Stimulated activated CD8-positive, alpha-beta memory T cell treated with anti-CD3 and anti-CD28 coated beads, Interleukin-12 subunit alpha, Interleukin-12 subunit beta, amount 100 ng/mL, for 1 hour (primary cell): ENCODE data around the gene GSTO2.
A peak's percentile ranks its signal among the peaks of the same experiment; 100 is the strongest.

Source experiments
- DNase-seq: peaks from one replicate; pipeline ENCODE4 v3.0.0-alpha.2; 2020; ENCODE audit warnings: low read depth

The GSTO2 gene

DNA sequence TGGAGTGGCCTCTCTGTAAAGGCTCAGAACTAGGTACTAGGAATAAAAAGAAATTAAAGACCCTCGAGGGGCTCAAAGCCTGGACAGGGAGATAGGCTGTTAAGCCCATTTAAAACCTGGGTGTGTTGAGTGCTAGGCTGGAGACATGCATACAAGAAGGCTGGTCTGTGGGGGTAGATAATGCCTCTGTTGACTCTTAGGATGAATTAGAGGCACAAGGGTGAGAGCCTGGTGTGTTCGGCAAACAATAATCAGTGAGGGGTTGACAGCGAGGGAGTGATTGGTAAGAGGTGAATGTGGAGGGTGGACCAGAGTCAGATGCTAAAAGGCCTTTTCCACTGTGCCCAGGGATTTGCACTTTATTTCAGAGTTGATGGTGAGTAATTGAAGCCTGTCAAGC is 12.7 kb downstream of the GSTO2 start:
- DNase-seq: no peak

- no peak for DNase-seq
These were observed 15.9 kb downstream of the GSTO2 start for GRCh38 chr10:104284846-104285245.

DNA sequence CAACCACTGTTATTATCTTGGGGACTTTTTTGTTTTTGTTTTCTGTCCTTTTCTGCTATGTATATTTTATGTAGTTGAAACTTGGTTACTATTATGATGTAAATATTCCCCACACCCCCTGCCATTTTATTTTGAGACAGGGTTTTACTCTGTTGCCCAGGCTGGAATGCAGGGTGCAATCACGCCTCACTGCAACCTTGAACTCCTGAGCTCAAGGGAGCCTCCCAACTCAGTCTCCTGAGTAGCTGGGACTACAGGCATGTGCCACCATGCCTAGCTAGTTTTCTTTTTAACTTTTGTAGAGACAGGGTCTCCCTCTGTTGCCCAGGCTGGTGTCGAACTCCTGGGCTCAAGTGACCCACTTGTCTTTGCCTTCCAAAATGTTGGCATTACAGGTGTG is 18.0 kb downstream of the GSTO2 start:
- DNase-seq: no peak

DNA sequence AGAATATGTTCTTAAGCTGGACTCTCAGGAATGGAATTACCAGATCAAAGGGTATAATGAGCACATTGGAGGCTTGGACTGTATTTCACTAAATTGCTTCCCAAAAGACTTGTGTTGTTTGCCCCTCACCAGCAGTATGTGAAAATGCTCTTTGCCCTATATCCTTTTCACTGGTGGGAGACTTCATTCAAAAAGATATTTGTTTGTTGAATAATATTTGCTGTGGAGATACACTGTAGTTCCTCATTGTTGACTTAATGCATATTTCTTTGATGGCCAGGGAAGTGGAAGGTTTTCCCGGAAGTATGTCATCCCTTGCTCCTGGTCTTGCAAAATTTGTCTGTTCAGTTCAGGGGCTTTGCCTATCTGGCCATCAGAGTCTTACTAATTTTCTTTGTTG is 19.4 kb downstream of the GSTO2 start:
- no peak for DNase-seq

DNA sequence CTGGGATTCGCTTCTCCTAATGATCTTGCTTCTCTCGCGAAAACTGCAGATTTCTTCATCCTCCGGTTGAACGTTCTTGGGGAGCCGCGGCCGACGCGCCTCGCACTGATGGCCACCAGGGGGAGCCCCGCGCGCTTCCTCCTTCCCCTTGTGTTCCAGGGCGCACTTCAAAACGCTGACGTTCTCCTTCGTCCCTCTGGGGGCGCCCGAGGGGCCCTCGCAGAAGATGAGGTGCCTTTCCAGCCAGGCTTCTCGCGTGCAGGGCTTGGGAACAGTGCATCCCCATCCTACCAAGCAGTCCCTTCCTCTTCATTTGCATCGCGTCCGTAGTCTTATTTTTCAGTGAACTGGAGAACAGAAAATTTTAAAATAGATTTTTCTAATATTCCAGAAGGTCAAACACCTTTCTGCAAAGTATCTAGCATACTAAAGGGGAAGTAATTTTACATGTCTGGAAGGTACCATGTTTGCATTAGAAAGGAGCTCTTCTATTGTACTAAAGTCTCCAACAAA is 22.5 kb downstream of the GSTO2 start:
- DNase-seq: peak; percentile 86

GRCh38 chr10:104293011-104293410 is 24.0 kb downstream of the GSTO2 start:
- no peak for DNase-seq

DNA sequence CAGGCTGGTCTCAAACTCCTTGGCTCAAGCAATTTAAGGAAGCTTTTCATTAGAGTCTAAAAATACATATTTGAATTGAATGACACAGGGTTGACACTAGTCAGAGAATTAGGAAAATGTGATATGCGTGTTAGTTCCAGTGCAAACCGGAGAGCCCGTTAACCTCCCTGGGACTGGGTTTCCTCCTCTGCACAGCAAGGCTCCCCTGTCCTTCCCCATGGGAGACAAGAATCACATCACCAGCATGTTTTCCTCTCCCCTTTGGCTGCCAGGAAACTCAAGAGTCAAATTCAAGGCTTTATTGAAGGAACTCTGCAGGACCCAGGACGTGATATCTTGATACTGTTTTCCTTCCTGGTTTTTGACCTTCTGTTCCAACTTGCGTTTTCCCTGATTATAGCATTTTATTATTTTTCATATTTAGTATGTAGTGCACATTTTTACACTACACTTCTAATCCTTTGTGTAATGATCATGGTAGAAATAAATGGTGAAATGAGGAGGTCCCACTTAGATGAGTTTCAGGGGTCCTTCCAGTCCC is 24.9 kb downstream of the GSTO2 start:
- no peak for DNase-seq

DNA sequence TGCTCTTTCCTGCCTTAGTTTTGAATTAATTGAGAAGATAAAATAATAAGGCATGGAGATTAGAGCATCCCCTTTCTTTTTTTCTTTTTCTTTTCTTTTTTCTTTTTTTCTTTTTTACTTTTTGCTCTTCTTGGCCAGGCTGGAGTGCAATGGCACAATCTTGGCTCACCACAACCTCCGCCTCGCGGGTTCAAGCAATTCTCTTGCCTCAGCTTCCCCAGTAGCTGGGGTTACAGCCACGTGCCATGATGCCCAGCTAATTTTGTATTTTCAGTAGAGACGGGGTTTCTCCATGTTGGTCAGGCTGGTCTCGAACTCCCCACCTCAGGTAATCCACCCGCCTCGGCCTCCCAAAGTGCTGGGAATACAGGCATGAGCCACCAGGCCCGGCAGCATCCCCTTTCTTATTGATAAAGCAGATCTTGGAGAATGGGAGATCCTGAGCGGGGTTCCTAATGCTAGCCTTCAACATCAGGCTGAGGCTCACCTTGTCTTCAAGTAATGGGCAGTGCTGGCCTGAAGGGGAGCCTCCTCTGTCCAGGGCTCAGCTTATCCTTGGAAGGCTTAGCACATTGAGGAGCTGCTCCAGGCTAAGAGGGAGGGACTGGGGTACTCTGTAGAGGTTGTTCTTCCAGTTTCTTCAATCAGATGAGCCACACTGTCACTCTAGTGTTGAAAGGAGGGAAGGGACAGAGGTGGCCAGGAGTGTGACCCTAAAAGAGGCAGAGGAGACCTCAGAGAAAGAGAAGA is 27.9 kb downstream of the GSTO2 start:
- no peak for DNase-seq

DNA sequence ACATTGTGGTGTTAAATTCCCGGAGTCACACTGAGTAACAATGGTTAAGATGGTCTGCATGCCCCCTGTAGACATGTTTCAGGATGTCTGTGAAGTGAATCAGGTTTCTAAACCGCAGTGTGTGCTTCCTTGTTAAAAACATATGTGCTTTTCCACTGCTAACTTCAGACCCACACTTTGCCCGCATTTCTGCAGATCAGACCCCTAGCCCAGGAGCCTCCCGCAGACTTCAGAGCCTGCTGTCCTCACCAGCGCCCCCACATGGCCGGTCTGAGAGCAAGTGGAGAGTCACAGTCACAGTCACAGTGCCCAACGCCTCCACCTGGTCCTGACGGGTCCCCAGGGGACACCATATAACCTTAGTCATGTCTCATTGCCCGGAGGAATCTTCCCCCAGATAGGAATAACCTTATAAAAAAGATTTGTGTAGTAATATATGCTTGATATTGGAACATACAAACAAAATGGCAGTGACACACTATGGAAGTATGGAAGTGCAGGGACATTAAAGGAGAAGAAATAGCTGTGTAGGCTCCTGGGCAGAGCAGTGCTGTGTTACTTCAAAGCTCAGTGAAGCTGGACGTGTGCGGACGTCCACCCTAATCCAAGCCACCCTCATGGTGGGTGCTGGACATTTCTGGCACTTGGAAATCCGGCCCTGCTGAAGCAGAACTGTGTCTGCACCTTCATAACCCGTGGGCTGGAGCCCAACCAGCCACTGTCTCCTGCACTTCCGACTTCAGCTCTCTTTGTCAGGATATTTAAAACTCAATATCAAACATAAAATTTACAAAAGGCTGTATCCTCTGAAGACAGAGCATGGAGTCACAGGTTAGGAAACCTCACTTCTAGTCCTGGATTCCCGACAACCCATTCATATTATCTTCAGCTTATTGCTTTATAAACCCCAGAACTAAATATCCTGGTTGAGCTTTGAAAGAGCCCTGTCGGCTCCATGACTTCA is 29.0 kb downstream of the GSTO2 start:
- no peak for DNase-seq

DNA sequence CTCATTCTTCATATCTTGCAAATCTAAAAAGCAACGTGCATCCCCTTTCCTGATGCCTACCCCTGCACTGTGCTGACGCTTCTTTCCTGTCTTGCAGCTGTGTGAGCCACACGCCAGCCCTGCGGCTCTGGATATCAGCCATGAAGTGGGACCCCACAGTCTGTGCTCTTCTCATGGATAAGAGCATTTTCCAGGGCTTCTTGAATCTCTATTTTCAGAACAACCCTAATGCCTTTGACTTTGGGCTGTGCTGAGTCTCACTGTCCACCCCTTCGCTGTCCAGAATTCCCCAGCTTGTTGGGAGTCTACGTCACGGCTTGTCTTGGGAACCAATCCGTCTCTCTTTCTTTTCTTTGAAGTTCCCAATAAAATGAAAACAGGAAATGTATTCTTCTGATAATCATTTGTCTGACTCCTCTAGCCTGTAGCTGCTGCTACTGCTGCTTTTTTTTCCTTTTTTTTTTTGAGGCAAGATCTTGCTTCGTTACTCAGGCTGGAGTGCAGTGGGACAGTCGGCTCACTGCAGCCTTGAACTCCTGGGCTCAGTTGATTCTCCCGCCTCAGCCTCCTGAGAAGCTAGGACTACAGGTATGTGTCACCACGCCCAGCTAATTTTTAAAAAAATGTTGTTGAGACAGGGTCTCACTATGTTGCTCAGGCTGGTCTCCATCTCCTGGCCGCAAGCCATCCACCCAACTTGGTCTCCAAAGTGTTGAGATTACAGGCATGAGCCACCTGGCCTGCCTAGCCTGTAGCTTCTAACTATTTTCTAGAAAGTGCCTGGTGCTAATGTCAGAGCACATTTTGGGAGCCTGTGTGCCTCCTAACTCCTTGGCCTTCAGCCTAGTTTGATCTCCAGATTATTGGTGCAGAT is 30.3 kb downstream of the GSTO2 start:
- no peak for DNase-seq

DNA sequence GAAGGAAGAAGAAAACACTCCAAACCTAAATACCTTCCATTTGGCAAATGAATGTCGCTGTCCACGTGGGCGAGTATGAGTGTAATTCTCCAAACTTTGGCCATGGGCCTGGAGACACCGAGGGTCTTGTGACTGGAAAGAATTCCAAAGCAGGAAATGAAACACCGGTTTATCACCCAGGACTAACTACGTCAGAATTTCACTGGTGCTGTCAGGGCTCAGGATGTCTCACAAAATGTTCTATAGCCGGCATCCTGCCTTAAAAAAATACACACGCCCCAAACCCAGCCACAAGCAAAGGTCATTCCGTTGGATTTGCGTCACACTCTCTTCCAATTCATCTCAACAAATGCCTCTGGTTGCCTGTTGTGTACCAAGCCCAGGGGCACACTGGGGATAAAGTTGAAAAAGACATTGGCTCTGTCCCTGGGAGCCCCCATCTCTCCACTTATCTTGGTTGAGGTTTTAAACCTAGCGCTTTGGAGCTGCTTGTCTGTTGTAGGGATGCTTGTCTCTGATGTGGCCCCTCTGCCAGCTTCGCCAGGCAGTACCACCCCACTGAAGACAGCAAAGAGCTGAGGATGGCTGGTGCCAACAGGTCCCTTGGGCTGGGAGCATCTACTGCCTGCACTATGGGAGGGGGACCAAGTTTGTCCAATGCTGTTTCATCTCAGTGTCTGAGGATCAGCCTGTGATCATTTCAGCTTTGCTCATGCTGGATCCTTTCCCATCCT is 31.2 kb downstream of the GSTO2 start:
- no peak for DNase-seq

GRCh38 chr10:104300736-104301292 is 31.8 kb downstream of the GSTO2 start:
- no peak for DNase-seq

- no peak for DNase-seq
These were observed 33.1 kb downstream of the GSTO2 start for GRCh38 chr10:104301907-104302690.

- no peak for DNase-seq
These were observed 34.8 kb downstream of the GSTO2 start for GRCh38 chr10:104303594-104304355.

GRCh38 chr10:104304356-104304745 is 35.4 kb downstream of the GSTO2 start:
- no peak for DNase-seq

GRCh38 chr10:104304927-104305326 is 35.9 kb downstream of the GSTO2 start:
- no peak for DNase-seq

- no peak for DNase-seq
These were observed 37.9 kb downstream of the GSTO2 start for GRCh38 chr10:104306897-104307296.

- no peak for DNase-seq
These were observed 38.8 kb downstream of the GSTO2 start for GRCh38 chr10:104307576-104308438.
